Neural progenitor cell (in vitro differentiated cells): Measurements from ENCODE around the gene ZNF618.

Experiments
- EZH2 ChIP-seq: fragments of 200-600 bp; sonication (generic); IDR thresholded peaks from 2 replicates; pipeline ENCODE4 v1.6.1; 2017; ENCODE audit warnings: antibody characterized with exemption, mild to moderate bottlenecking, moderate library complexity
- TF ChIP-seq, protein P1 (sequence below): fragments of 200-600 bp; sonication (generic); IDR thresholded peaks from 2 replicates; pipeline ENCODE4 v1.5.1; 2017; ENCODE audit warnings: antibody characterized with exemption, mild to moderate bottlenecking

DNA sequence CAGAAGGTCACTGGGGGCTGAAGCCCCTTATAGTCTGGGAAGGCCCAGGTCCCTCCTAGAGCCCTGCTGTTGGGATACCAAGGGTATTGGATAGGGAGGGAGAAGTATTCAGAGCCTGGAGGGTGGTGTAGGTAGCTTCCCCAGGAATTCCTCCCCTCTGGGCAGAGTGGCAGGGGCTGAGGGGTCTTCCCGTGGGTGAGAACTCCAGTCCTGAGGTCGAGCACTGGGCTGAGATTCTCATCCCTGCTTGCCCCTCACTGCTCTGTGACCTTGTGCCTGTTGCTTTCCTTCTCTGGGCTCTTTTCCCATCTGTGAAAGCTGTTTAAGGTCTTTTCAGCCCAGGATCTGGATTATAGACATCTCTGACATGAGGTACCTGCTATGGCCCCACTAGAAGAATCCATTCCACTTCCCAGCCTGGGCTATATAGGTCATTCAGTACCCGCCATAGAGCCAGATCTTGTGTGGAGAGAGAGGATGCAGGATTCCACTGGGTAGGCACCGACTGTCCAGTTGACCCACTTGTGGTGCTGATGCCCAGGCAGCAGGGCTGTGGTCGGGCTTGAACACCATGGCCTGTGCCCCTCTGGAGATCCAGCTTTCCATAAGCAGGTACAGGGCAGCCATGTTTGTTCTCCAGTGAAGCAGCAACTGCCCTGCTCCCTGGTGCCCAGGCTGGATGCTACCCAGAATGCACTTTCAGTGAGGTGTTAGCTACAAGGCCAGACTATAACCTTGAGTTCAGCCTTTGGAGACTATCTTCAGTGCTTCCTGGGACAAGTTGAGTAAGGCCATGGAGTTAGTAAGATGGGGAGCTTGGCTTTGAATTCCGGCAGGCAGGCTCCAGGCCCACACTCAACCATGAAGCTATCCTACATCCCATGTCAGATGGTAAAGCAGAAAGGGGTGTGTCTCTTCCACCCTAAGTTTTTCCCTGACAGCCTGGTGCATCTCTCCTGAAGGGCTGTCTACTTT is 141.9 kb downstream of the ZNF618 start:
- TF ChIP-seq EZH2 = no peak
- TF ChIP-seq, protein P1, sequence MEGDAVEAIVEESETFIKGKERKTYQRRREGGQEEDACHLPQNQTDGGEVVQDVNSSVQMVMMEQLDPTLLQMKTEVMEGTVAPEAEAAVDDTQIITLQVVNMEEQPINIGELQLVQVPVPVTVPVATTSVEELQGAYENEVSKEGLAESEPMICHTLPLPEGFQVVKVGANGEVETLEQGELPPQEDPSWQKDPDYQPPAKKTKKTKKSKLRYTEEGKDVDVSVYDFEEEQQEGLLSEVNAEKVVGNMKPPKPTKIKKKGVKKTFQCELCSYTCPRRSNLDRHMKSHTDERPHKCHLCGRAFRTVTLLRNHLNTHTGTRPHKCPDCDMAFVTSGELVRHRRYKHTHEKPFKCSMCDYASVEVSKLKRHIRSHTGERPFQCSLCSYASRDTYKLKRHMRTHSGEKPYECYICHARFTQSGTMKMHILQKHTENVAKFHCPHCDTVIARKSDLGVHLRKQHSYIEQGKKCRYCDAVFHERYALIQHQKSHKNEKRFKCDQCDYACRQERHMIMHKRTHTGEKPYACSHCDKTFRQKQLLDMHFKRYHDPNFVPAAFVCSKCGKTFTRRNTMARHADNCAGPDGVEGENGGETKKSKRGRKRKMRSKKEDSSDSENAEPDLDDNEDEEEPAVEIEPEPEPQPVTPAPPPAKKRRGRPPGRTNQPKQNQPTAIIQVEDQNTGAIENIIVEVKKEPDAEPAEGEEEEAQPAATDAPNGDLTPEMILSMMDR = no peak
